Activated CD4-positive, alpha-beta T cell treated with anti-CD3 and anti-CD28 coated beads for 48 hours (primary cell): ENCODE data around the gene ABI3BP.
"Not testable (repeated sequence)": the region's sequence is repeated elsewhere in the genome, so short reads cannot be mapped to it uniquely, and the experiment has no call there.

ENCODE experiments used
- DNase-seq: peaks from one replicate; pipeline ENCODE4 v3.0.0-alpha.2; 2020

The ABI3BP gene, protein sequence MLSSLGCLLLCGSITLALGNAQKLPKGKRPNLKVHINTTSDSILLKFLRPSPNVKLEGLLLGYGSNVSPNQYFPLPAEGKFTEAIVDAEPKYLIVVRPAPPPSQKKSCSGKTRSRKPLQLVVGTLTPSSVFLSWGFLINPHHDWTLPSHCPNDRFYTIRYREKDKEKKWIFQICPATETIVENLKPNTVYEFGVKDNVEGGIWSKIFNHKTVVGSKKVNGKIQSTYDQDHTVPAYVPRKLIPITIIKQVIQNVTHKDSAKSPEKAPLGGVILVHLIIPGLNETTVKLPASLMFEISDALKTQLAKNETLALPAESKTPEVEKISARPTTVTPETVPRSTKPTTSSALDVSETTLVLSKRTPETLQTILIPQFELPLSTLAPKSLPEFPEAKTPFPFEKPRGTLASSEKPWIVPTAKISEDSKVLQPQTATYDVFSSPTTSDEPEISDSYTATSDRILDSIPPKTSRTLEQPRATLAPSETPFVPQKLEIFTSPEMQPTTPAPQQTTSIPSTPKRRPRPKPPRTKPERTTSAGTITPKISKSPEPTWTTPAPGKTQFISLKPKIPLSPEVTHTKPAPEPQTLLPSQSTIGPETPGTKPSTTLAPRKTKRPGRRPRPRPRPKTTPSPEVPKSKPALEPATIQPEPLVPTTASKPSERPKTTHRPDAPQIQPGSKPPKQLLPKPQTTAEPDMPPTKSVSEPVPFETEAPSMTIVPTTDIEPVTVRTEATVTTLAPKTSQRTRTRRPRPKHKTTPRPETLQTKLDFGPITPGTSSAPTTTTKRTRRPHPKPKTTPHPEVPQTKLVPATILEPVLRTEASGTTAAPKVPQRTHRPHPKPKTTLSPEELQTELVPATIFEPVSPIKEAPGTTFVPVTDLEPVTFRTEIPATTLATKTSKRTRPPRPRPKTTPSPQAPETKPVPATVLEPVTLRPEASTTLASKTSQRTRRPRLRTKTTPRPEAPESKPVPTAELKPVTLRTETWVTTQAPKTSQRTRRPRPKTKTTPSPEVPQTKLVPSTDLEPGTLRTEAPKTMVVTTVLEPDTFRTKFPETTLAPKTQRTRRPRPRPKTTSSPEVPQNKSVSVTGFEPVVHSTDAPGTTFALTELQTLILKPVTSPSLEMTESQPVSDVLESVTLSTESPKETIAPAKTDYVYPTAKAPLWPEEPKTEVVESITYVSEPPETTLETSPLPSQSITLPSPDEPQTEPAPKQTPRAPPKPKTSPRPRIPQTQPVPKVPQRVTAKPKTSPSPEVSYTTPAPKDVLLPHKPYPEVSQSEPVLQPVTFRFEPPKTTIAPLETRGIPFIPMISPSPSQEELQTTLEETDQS (N-terminal part only)

DNA sequence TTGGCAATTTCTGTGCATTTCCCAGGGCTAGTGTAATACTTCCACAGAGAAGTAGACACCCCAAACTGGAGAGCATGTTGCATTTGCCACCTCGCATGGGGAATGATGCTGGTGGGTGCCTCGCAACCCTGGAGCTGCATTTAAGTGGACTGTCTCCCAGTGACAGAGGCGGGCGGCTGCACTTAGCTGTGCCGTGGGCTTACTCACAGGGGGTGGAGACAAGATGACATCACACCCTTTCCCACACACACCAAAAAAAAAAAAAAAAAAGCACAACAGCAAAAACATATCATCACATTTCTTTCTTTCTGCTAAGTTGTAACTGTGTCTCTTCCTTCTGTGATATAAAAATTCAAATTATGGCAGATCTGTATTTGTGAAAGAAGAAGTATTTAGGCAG, at the start of gene ABI3BP:
TSS of gene ABI3BP (minus strand) at position 113 of the 400 bp plus-strand sequence. CDS start at position 76, 37 bp downstream.
- peak; percentile 16 for DNase-seq

DNA sequence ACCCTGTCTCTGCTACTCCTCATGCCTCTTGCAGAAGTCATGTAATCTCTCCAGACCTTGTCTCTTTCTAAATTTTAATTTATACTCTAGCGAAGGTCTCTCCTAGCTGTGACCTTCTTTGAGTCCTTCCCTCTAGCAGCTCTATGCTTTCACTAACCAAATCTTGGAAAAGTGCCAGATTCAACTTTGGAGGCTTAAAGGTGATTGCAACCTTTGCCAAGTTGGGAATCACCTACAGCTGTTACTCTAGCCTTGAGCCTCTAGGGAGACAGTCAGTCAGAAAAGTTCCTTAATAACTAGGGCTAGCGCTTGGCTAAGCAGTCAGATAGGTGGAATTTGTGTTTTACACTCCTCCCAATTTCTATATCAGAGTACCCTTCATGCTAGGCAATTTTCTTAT, 46.1 kb upstream of the ABI3BP start:
- no peak for DNase-seq

DNA sequence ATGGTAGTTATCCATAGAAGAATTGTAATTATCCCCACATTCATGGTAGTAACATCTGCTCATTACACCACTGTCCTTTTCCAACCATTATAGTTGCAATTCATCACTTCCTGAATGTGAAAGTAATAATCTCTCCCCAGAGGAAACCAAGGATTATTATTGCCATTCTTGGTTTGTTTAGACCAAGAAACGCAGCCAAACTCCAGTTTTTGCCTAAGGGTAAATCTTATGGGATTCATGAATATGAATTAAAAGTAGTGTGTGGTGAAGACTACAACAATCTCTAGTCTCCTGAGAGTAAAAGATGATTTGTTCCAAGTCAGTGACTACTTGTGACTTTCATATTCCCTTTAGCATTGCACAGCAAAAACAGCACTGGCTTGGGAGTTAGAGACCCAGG, 45.7 kb upstream of the ABI3BP start:
- no peak for DNase-seq

GRCh38 chr3:101038393-101038792, 45.2 kb upstream of the ABI3BP start:
- no peak for DNase-seq

DNA sequence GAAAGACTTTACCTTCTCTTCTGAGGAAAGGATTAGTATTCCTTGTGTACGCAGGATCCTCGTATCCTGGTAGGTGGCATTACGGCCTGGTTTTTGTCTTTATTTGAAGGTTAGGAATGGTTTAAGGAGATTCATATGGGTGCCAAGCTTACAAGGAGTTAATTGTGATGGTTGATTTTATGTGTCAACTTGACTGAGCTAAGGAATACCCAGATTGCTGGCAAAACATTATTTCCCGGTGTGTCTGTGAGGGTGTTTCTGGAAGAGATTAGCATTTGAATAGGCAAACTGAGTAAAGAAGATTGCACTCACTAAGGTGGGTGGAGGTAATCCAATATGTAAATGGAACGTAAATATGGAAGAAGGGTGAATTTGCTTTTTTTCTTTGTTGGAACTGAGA, 44.4 kb upstream of the ABI3BP start:
- DNase-seq = no peak

DNA sequence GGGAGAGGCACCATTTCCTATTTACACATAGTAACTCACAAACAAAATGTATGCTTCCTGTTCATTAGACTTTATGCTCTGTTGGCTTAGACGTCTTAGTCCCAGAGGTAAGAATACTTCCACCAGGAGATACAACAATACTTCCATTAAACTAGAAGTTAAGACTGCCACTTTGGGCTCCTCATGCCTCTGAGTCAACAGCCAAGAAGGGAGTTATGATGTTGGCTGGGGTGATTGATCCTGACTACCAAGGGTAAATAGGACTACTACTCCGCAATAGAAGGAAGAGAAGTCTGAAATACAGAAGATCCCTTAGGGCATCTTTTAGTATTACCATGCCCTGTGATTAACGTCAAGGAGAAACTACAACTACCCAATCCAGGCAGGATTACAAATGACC, 43.5 kb upstream of the ABI3BP start:
- no peak for DNase-seq

GRCh38 chr3:101036213-101036618, 43.0 kb upstream of the ABI3BP start:
- no peak for DNase-seq

- no peak for DNase-seq
Observed at GRCh38 chr3:101027286-101027685, 34.1 kb upstream of the ABI3BP start.

GRCh38 chr3:101026881-101027280, 33.7 kb upstream of the ABI3BP start:
- no peak for DNase-seq

GRCh38 chr3:101026244-101026643, 33.0 kb upstream of the ABI3BP start:
- DNase-seq = no peak

DNA sequence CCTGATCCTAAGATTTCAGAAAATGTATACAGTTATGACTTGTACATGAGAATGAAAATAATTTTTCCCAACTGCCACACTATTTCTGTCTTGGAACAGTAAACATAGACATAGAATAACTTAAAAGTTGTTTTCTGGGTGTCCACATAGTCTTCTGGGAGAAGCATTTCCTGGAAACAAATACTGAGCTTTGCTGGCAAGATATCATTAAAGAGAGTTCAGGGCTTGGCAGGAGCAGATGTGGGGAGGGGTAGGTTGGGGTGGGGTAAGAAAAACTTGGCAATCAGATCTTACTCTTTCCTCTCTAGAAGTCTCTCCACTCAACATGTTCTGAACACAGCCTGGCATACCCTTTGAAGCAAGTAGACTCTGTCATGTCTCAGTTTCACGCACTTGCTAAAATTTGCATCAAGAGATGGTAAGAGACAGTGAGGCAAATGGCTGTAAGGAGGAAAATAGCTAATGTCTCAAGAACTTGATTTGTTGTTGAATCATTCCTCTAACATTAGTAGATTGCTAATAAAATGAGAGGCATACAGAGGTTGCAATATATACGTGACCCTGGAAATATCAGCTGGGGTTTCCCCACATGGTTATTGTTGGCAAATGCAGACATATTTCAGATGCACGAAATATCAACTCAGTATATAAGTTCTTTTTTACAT, 27.3 kb upstream of the ABI3BP start:
- no peak for DNase-seq

- DNase-seq = no peak
Observed at GRCh38 chr3:101017017-101017416, 23.8 kb upstream of the ABI3BP start.

- not testable (repeated sequence) for DNase-seq
Observed at GRCh38 chr3:101012312-101012711, 19.1 kb upstream of the ABI3BP start.

GRCh38 chr3:101011136-101011535, 17.9 kb upstream of the ABI3BP start:
- DNase-seq = no peak

DNA sequence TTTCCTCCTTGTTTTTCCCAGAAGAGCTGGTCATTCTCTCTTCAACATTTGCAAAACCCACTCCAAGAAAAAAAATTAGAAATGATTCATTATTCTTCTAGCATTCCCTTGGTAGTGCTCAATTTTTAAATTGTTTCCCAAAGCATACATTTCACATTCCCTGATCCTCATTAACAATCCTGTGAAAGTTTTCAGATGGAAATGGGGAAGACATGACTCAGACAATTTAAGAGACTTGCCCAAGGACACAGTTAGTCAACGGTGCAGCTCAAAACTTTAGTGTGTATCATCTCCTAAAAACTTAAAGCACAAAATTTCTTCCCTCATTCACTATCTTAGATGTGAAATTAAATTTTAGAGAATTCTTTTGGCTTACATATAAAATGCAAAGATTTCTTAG, 17.1 kb upstream of the ABI3BP start:
- DNase-seq = no peak

GRCh38 chr3:101009386-101009785, 16.2 kb upstream of the ABI3BP start:
- no peak for DNase-seq

GRCh38 chr3:100999160-100999559, 5.9 kb upstream of the ABI3BP start:
- no peak for DNase-seq

DNA sequence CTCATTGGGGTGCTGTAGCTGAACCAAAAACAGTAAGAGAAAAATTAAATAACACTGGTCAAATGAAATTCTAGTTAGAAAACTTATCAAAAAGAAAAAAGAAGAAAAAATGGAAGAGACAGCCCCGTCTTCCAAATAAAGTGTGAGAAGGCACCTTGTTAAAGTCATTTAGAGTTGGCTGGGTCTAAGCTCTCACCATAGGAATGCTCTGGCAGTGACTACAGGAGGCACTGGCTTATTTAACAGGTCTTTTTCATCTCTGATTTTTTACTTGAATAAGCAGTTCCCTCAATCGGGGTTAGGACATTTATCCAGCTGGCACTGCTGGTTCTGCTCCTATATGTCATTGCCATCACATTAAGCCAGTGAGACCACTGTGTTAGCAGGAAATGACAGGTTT, 1.6 kb upstream of the ABI3BP start:
- DNase-seq = no peak

- DNase-seq = no peak
Observed at GRCh38 chr3:100994187-100994586, 966 bp upstream of the ABI3BP start.

- DNase-seq = no peak
Observed at GRCh38 chr3:100992231-100993012, 799 bp downstream of the ABI3BP start.

- DNase-seq = no peak
Observed at GRCh38 chr3:100988080-100988479, 5.1 kb downstream of the ABI3BP start.

DNA sequence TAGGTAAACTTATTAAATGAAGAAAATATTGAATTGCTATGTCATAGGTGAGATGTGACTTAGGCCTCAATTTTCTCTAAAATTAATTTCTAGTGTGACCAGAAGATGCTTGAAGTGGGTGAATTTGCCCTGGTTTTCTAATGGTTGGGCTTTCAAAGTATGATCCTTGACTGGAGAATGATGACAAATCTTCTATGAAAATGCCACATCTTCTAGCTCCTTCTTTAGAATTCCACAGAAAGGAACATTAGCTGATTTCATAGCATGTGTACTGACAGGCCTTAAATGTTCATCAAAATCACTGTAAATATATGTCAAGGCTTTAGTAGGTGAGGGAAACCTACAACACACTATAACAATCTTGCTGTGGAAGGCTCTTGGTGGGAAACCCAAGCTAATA, 8.9 kb downstream of the ABI3BP start:
- no peak for DNase-seq
